CD1c-positive myeloid dendritic cell (primary cell): ENCODE data around the gene ALPK3.
A peak's percentile ranks its signal among the peaks of the same experiment; 100 is the strongest.

ENCODE experiments used
- DNase-seq: peaks from one replicate; pipeline ENCODE4 v3.0.0-alpha.2; 2016; ENCODE audit errors: extremely low spot score

Gene ALPK3

DNA sequence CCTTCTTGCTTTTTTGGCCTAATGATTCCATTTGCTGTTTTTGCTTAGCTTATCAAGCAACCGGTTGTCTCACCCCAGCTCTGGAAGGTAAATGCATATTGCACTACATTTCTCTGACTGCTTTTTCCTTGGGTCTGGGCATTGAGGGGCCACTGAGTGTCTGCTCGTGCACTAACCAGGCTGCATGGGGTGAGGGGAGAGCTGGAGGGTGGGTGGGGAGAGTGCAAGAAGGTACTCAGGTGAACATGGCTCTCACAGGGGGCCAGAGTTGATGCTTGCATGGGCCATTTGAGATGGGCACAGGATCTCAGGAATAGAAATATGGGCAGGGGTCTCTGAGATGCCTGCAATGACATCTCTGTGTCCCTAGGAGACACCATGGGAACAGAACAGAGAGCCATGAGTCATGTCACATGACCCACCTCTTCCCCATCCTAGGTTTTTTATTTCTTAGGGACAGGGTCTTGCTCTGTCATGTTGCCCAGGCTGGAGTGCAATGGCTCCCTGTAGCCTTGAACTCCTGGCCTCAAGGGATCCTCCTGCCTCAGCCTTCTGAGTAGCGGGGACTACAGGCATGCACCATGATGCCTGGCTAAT, 6.2 kb downstream of the ALPK3 start:
- DNase-seq = no peak

DNA sequence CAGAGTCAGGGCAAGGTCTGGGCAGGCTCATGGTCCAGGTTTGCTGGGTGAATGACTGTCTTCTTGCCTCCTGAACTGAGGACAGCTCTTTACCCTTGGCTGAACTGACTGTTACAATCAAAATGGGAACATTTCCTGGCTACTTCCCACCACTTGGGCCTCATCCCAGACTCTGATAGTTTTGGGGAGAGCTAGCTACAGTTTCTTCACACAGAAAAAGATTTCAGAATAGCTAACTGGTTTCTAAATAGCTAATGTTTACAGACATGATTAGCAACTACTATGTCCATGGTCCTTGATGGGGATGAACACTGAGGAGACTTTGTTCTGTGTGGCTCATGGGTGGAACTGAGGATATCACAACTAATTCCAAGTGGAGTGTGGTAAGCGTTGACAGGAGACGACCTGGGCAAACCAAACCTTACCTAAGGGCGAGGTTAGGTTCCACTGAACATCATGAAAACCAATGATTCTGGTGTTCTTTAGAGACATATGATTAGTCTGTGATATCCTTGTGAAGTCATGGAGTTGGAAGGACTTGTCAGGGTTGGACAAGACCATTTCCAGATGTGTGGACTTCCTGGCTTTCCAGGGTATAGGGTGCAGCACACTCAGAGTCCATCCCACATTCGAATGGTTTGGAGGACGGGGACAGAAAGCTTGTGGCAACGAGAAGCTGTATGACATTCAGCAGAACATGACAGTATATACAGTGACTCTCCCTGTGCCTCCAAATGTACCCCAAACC, 7.3 kb downstream of the ALPK3 start:
- DNase-seq = no peak

DNA sequence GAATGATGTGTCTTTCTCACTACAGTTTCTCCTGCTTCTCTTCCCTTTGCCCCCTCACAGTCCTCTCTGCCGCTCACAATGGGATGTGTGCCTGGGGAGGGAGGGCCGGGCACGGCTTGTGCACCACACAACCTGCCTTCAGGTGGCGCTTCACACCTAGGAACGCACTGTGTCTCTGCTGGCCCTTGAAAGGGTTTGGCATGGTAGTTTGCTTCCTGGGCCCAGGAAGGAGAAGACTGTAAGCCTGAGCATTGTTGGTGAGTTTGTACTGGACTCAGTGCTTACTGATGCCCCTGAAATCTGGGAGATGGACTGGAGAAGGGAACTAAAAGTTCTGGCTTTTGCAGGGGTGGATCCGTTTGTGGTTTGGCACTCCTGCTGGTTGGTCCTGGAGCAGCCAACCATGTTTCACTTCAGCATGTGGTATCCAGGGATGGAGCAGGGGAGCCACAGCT, 9.2 kb downstream of the ALPK3 start:
- no peak for DNase-seq

DNA sequence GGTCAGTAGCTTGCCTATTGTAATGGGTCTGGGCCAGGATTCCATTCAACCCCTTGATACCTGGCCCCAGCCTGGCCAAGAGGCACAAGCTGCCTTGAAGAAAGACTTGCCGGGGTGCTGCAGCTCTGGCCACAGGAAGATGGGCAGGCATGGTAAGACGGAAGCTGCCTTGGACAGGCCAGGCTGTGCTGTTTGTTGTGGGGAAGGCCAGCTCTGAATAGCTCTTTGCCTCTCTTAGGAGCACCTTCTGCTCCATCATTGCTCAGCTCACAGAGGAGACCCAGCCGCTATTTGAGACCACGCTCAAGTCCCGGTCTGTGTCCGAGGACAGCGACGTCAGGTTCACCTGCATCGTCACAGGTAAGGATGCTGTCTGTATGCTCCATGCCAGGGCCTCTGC, 10.1 kb downstream of the ALPK3 start:
- no peak for DNase-seq

DNA sequence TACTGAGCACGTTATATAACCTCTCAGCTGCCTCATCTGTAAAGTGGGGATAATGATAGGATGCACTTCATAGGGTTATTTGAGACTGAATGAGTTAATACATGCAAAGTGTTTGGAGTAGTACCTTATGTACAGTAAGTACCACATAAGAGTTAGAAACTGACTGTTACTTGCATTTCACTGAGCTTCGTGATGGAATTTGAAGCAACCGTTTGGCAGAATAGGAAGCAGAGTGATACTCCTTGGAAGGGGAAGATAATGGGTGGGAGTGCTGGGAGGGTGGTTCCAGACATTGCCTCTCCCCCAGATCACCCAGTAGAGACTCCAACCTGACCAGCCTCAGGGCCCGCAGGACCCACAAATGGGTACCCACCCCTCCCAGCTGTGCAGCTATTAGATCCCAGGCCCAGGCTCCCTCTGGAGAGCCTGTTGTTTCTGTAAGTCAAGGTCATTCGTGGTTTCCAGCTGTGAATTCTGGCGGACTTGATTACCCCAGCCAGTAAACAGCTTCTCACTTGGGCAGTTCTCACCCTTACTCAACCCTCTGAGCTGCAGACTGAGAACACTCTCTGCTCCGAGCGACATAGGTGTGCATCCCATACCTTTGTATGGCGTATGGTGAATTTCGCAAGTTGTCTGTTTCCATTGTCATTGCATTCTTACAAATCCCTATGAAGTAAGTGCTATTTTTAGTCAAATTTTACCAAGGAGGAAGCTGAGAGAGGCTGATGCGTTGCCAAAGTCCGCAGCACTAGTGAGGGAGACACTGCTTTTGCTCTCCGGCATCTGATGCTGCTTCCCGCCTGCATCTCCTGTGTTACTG, 11.1 kb downstream of the ALPK3 start:
- DNase-seq = no peak

DNA sequence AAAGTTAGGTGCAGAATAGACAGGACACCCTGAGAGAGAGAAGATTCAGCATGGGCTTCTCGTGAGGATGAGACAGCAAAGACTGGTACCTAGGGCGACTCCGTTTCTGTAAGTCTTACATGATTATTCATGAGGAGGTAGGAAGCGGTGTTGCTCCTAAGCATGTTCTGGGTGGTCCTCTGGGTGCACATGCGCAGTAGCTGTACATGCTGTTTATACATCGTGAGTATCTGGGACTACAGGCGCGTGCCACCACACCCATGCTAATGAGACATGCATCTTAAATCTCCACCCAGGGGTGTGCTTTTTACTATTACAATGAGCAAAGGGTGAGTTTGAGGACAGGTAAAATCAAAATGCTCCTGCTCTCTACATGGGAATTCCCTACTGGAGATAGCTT, 12.3 kb downstream of the ALPK3 start:
- no peak for DNase-seq

DNA sequence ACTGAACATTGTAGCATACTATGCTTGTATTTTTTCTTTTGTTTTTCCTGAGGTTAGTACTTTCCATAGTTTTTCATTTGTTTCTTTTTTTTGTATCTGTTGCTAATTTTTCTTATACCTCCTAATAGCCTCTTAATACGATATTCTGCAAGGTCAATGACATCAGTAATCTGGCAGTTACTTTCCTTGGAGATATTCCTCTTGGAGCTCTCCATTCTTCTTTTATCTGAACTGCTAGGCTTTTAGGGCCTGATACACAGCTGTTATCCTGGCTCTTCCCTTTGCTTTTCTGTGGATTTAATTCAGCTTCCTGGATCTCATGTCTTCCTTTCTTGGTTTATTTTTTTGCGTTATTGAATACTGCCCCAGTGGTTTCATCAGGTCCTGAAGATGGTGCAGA, 12.9 kb downstream of the ALPK3 start:
- no peak for DNase-seq

DNA sequence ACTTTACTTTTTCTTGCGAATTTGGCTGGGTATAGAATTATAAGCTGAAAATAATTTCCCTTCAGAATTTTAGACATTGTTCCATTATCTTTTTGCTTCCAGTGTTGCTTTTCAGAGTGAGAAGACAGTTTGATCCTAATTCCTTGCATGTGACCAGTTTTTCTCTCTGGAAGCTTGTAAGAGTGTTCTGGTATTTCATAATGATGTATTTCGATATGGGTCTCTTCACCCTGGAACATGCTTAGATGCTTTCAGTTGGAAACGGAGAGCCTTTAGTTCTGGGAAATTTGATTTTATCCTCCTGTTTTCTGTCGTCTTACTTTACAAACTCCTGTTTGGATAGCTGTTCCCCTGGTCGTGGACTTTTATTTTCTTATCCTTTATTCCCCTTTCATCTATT, 13.9 kb downstream of the ALPK3 start:
- no peak for DNase-seq

DNA sequence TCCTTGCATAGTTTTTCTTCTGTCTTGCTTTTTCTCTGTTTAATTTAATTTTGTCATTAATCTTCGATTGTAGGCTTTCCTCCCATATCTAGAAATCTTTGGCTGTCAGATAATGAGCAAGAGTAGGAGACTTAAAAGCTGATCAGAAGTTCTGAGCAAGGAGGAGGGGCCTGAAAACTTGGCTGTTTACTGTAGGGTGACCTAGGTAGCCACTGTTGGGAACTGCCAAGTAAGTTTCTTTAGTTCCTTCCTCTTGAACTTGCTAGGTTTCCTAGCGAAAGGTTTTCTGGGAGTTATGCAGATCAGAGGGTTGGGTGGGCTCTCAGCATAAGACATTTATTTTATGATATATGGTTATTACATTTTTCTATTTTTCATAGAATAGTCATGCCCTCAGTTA, 14.5 kb downstream of the ALPK3 start:
- no peak for DNase-seq

DNA sequence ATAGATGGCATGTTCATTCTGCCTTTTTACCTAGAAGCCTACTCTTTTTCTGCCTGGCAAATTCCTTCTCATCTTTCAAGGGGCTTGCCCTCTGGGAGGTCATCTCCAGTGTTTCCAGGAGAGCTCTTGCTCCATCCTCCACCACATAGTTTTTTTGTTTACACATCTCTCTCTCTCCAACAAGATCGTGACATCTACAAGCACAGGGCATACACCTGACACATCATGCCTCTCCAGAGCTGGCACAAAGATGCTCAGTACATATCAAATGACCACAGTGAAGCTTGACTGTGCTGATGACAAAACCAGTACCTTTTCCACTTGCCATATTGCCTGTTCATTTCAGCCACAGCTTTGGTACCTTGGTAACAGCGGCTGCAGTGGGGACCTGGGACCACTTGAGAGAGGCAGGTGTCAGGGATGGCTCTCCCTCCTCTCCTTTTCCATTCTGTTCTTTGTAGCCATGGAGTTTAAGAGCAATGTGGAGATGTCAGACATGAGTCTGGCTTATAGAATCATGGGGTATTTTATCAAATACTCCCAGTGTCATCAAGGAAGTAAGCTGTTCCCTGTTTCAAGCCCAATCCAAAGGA, 15.4 kb downstream of the ALPK3 start:
- DNase-seq = no peak

DNA sequence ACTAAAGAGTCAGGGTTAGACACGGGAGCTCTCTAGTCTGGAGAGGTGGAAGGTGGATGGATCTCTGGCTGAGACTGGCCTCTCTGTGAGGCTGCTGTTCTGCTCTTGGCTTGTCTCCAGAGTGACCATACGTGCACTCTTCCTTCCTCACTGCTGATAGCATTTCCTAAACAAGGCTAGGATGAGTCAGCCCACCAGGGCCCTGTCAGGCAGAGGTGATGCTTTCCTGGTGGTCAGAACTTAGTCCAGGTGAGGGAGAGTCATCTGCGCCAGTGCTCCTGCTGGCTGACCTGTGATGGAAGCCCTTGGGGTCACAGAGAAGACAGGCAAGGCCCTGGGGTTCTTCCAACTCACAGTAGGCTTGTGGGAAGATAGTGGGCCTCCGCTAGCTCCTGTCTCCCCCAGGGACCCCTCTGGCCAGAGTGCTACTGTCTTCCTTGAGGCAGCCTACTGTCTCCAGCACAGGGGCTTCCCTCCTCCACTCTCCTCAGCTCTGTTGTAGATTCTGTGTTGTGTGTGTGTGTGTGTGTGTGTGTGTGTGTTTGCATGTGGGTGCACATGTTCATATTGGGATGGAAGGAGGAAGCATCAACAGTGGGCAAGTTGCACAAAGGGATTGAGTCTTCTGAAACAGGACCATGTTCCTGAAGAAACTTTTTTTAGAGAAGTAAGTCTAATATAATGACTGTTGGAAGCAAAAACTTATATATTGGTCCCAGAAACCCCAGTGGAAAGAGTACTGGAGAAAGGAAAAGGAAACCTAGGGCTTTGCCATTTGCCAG, 16.5 kb downstream of the ALPK3 start:
- DNase-seq = peak; percentile 11

DNA sequence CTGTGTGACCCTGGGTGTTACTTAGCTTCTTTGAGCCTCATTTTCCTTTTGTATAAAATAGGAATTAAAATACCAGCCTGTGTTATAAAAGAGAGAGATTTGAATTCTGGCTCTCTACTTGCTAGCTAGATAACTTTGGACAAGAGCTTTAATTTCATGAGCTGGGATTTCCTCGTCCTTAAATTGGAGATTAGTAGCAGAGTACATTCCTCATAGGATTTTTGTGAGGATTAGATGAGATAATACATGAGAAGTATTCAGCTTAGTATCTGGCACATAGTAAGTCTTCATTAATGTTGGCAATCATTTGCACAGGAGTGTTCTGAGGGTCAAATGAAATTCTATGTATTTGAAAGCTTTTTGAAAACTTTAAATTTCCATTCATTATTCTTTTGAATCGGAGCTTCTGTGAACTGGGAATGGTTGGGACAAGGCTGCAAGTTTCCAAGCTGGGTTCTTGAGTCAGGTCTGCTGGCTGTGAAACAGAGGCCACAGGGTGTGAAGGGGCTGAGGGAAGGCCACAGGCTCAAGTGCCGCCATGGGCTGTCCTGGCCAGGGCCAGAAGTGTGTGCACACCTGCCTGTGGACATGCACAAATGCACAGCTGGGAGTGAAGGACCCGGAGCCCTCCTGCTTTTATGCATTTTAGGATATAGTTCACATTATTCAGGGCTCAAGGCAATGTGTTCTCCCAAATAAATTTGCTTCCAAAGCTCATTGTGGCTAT, 17.2 kb downstream of the ALPK3 start:
- DNase-seq = no peak

DNA sequence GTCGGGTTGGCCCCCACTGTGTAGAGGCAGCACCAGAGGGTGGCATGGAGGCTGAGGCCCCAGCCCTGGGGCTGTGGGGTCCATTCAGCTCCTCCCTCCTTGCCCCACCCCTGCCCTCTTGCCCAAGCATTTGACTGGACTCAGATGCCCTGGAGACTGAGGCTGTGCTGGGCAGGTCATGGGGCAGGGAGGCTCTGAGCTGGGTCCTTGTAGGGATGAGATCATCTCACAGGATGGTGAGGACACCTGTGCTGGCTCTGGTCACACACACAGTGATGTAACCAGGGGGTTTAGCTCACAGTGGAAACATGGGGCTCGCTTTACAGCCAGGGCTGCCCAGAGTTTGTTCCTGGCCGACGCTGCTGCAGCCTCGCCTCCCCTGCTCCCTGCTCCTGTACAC, 17.8 kb downstream of the ALPK3 start:
- no peak for DNase-seq

DNA sequence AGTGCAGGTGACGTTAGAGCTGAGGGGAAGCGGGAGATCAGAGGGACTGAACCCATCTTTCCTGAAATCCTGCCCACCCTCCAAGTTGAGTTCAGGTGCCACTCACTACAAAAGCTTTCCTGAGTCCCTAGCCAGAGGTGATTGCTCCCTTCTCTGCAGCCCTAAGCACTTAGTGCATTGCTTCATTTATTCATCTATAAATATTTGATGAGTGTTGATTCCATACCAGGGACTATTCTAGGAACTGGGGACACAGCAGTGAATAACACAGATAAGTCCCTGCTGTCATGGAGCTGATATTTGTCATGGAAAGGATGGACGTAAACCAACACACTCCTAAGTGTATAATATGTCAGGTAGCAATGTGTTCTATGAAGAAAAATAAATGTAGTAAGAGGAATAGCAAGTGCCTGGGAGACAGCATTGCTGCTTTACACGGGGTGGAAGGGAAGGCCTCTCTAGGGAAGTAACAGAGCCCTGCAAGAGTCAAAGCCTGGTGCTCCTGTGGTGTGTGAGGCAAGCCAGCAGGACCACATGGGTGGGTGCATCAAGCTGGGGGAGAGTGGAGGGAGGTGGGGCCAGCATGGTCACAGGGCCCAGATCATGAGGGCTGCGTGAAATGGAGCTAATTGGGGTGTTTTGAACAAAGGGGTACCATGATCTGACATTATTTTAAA, 18.6 kb downstream of the ALPK3 start:
- DNase-seq = no peak

DNA sequence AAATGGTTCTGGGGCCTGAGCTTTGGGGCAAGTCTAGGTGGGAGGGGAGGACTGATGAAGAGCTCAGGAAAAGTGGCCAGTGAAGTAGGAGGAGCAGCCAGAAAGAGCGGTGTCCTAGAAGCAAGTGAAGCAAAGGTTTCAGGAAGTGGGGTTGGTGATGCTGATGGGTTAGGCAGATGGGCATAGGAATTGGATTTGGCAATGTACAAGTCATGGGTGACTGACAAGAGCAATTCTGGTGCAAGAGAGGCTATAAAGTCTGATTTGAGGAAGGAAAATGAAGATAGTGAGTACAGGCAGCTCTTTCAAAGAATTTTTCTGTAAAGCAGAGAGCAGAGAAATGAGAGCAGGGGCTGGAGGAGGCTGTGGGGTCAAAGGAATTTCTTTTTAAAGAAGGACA, 19.7 kb downstream of the ALPK3 start:
- peak; percentile 28 for DNase-seq

DNA sequence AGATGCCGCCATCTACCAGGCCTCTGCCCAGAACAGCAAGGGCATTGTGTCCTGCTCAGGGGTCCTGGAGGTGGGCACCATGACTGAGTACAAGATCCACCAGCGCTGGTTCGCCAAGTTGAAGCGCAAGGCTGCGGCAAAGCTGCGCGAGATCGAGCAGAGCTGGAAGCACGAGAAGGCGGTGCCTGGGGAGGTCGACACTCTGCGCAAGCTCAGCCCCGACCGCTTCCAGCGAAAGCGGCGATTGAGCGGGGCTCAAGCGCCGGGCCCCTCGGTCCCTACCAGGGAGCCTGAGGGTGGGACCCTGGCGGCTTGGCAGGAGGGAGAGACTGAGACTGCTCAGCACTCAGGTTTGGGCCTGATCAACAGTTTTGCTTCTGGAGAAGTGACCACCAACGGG, 22.6 kb downstream of the ALPK3 start:
- DNase-seq = no peak

DNA sequence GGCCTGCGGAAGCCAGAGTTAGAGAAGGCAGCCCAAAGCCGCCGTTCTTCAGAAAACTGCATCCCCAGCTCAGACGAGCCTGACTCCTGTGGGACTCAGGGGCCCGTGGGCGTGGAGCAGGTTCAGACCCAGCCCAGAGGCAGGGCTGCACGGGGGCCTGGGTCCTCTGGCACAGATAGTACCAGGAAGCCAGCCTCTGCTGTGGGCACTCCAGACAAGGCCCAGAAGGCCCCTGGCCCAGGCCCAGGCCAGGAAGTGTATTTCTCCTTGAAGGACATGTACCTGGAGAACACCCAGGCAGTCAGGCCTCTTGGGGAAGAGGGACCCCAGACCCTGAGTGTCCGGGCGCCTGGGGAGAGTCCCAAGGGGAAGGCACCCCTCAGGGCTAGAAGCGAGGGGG, 23.1 kb downstream of the ALPK3 start:
- DNase-seq = no peak

DNA sequence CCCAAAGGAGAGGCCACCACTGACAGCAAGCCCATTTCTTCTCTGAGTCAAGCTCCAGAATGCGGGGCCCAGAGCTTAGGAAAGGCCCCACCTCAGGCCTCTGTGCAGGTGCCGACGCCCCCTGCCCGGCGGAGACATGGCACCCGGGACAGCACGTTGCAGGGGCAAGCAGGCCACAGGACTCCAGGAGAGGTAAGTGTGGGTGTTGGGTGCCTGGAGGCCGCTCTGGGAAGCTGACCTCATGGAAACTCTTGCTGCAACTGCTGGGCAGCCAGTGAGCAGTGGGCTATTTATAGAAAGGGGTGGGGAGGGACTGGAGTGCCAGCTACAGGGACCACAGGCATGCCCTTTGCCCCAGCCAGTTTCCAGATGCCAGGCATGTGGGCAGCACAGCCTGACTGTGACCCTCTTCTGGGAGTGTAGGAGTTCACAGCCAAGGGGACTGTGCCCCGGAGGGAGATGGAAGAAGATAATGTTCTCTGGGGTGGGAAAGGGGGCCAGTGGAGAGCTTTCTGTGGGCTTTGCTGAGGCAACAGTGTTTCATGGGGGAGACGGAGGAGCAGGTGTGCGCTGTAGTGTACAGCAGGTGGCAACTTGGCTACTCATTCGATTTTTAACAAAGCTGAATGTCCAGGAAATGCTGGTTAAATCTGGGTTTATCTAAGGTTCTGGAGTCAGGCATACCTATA, 23.7 kb downstream of the ALPK3 start:
- peak; percentile 33 for DNase-seq

DNA sequence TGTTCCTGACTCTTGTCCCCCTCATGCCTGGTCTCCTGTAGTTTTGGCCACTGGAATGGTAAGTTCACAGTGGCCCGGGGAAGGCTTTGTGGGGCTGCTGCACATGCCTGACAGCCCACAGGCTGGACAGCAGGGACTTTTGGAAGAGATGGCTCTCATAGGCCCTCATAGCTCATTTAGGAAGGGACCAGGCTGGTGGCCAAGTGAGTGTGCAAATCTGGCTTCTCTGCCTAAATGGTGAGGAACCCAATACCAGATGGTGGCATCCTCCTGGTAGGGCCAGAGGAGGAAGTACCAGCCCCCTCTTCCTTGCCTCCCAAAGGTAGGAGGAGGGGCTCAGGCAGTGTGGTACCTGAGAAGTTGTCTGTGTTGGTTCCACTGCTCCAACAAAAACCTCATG, 25.6 kb downstream of the ALPK3 start:
- DNase-seq = no peak

DNA sequence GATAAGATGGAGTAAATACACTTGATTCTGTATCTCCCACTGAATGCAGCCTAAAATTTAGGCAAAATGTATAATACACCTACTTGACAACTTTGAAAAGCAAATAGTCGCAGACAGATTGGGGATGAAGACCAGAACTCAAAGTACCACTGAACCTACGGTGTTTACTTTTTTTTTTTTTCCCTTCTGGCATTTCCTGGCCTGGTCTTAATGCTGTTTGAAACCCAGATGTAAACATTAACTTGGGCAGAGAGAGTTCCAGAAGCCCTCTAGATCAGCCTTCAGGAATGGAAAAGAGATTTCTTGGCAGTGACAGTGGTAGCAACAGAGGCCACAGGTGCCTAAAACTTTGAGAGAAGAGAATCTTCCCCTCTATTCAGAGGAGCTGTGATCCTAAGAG, 27.8 kb downstream of the ALPK3 start:
- DNase-seq = no peak
